Thymus (tissue), 11 donors: ENCODE data around the gene IFRD2. TPM values are rescaled to one million over a fixed set of nuclear protein-coding genes. Genes with fewer than 3 reads are reported as not detected.
"Not testable (repeated sequence)": the region's sequence is repeated elsewhere in the genome, so short reads cannot be mapped to it uniquely, and the experiment has no call there.

ENCODE experiments used
- DNase-seq, 9 donors: peaks; one replicate each; pipeline ENCODE4 v3.0.0-alpha.2; 2013; ENCODE audit warnings: low spot score in 9 of 9, low read depth in 6 of 9, missing footprints in 1 of 9
- H3K27ac ChIP-seq, 2 donors: one replicate each; pipeline ENCODE4 v1.5.1; 2013; ENCODE audit warnings: control low read depth in 1 of 2, low read depth in 1 of 2, low read length in 1 of 2, mild to moderate bottlenecking in 1 of 2, moderate library complexity in 1 of 2
- H3K27me3 ChIP-seq, 2 donors: one replicate each; pipeline ENCODE4 v1.5.1; 2013; ENCODE audit warnings: low read length in 1 of 2; ENCODE audit not compliant: control insufficient read depth in 2 of 2, insufficient read depth in 1 of 2
- H3K36me3 ChIP-seq, 2 donors: one replicate each; pipeline ENCODE4 v1.5.1; 2013; ENCODE audit warnings: low read length in 1 of 2, mild to moderate bottlenecking in 1 of 2, moderate library complexity in 1 of 2; ENCODE audit not compliant: control insufficient read depth in 2 of 2, insufficient read depth in 2 of 2
- H3K4me1 ChIP-seq, 2 donors: one replicate each; pipeline ENCODE4 v1.5.1; 2013; ENCODE audit warnings: low read length in 2 of 2; ENCODE audit not compliant: control insufficient read depth in 2 of 2, insufficient read depth in 2 of 2
- H3K4me3 ChIP-seq, 2 donors: one replicate each; pipeline ENCODE4 v1.5.1; 2013; ENCODE audit warnings: low read length in 2 of 2, control low read depth in 1 of 2, mild to moderate bottlenecking in 1 of 2
- H3K9me3 ChIP-seq, 2 donors: one replicate each; pipeline ENCODE4 v1.5.1; 2013; ENCODE audit warnings: low read length in 1 of 2, mild to moderate bottlenecking in 1 of 2; ENCODE audit not compliant: control insufficient read depth in 2 of 2, insufficient read depth in 1 of 2
- WGBS: extraction: QIAGEN DNeasy Blood & Tissue Kit; methylation state at CpG from one replicate; pipeline ENCODE4 v1.1.7; 2013; 5-methylcytosine and 5-hydroxymethylcytosine counted together
- polyA plus RNA-seq: library from polyadenylated mRNA; stranded (reverse); fragments of 200-250 nt; gene quantifications from one replicate; pipeline ENCODE4 v1.2.3, GENCODE V29; 2013
- total RNA-seq: library from RNA; stranded (reverse); fragments of 120-200 nt; gene quantifications from one replicate; pipeline ENCODE4 v1.2.4, GENCODE V29; 2013
- donor health status: healthy.

The IFRD2 gene
- total and polyA plus RNA-seq, 2 donors = 31.0 to 52.3 TPM

DNA sequence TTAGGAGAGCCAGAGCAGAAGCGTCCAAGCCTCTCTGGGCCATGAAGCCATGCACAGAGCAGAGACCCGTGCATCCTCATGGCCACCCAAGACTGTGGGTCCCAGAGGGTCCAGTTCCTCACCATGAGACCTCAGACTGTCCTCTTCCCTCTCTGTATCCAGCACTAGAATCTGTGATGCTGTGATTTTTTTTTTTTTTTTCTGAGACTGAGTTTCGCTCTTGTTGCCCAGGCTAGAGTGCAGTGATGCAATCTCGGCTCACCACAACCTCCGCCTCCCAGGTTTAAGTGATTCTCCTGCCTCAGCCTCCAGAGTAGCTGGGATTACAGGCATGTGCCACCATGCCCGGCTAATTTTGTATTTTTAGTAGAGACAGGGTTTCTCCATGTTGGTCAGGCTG, 47.4 kb downstream of the IFRD2 start:
- Histone ChIP-seq H3K36me3 (peaks cover 26 to 58% of the 10 kb centered on the region in 2 donors), H3K27ac (peak overlapping the region in 1 of 2 donors; percentile 37), H3K4me1 (peaks cover 31 to 81% of the 10 kb centered on the region in 2 donors)
- H3K27me3 ChIP-seq, H3K4me3 ChIP-seq, DNase-seq, H3K9me3 ChIP-seq: not testable (repeated sequence)
- 94% methylated on average over 6 of the region's 6 CpGs for WGBS

DNA sequence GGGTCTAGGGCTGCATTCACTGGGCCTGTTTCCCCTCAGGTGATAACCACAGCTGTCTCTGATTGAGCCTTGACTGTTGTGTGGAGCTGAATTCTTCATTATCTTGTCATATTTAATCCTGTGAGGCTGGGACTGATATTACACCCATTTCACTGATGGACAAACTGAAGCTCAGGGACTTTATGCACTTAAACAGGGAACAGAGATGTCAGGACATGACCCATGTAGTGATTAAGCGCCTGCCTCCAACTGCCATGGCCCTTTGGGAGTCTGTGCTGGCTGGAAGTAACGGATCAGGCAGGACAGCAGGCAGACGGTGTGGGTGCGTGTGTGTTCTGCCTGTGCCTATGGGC, 48.7 kb downstream of the IFRD2 start:
- H3K4me1 ChIP-seq = peaks cover 37 to 89% of the 10 kb centered on the region in 2 donors
- 97% methylated on average over 4 of the region's 4 CpGs for WGBS
- DNase-seq = no peak
- H3K9me3 ChIP-seq = peaks cover 0 to 3% of the 10 kb centered on the region in 2 donors
- peak overlapping the region; percentile 55 to 76 for H3K27ac ChIP-seq
- no peak overlapping the region for H3K4me3 ChIP-seq
- no peaks in the 10 kb centered on the region for H3K27me3 ChIP-seq
- peaks cover 26 to 57% of the 10 kb centered on the region in 2 donors for H3K36me3 ChIP-seq

DNA sequence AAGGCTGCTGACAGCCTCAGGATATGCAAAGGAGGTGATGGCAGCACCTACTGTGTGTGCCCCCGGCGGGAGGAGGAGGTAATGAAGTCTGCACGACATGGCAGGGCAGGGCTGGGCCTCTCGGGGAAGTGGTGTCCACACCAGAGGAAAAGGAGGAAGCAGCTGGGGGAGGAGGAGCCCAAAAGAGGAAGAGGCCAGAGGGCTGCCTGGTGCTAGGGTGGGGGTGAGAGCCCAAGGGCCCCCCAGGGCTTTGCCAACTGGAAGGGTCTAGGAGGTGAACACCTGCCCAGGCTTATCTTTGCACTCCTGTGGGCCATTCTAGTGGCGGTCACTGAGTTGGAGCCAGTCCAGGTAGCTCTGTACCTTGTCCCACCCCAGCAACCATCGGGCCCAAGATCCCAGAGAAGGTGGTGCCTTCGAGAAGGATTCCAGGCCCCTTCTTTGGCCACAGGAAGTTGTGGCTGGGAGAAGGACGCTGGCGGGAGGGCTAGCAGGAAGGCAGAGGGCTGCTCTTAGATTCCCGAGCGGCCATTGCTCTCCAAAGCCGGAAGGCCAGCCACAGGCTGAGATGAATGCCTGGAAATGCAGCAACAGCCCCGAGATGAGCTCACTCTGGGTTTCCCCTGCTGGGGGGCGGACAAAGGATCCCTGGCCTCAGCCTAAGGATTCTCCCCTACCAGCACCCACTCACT, 49.2 kb downstream of the IFRD2 start:
- DNase-seq = peak in 1 of 9 donors; percentile 48
- WGBS = 53% methylated on average over 14 of the region's 14 CpGs
- H3K4me3 ChIP-seq = no peak overlapping the region

DNA sequence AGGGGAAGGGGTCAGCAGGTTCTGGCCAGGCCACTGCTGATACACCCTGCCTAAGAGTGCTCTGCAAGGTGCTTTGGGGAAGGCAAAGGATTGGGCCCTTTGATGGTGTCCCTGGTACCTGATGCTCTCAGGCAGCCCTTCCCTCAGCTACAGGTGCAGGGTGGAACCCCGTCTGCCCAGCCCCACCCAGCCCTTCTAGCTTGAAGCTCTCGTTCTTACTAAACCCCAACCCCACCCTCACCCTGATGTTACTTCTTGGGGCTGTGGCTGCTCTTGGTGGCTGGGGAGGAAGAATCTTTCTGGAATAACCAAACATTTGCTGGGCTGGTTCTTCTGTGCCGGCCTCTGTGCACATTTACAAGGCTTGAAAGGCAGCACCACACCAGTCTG, 49.9 kb downstream of the IFRD2 start:
- Histone ChIP-seq H3K4me3 (no peak overlapping the region), H3K9me3 (peaks cover 0 to 3% of the 10 kb centered on the region in 2 donors), H3K4me1 (peaks cover 42 to 90% of the 10 kb centered on the region in 2 donors), H3K27me3 (no peaks in the 10 kb centered on the region), H3K36me3 (peaks cover 24 to 50% of the 10 kb centered on the region in 2 donors), H3K27ac (peak overlapping the region; percentile 54 to 55)
- 47% methylated on average over 3 of the region's 3 CpGs for WGBS
- no peak for DNase-seq

More for the DNA sequence above, 49.2 kb downstream of the IFRD2 start:
- Histone ChIP-seq H3K36me3 (peaks cover 24 to 52% of the 10 kb centered on the region in 2 donors), H3K4me1 (peaks cover 42 to 89% of the 10 kb centered on the region in 2 donors), H3K9me3 (peaks cover 0 to 3% of the 10 kb centered on the region in 2 donors), H3K27ac (peak overlapping the region; percentile 55 to 80), H3K27me3 (no peaks in the 10 kb centered on the region)

GRCh38 chr3:50241713-50242380, 50.4 kb downstream of the IFRD2 start:
- Histone ChIP-seq H3K27me3 (no peaks in the 10 kb centered on the region), H3K36me3 (peaks cover 24 to 48% of the 10 kb centered on the region in 2 donors), H3K4me3 (no peak overlapping the region), H3K27ac (peak overlapping the region; percentile 55 to 57), H3K4me1 (peaks cover 39 to 86% of the 10 kb centered on the region in 2 donors), H3K9me3 (peaks cover 0 to 3% of the 10 kb centered on the region in 2 donors)
- DNase-seq = no peak
- WGBS = 67% methylated on average over 7 of the region's 7 CpGs

- Histone ChIP-seq H3K9me3 (peaks cover 0 to 3% of the 10 kb centered on the region in 2 donors), H3K27me3 (no peaks in the 10 kb centered on the region), H3K4me3 (no peak overlapping the region), H3K27ac (peak overlapping the region; percentile 20 to 57), H3K36me3 (peaks cover 24 to 48% of the 10 kb centered on the region in 2 donors), H3K4me1 (peaks cover 34 to 79% of the 10 kb centered on the region in 2 donors)
- DNase-seq = no peak
- WGBS = 86% methylated on average over 4 of the region's 4 CpGs
Measured at GRCh38 chr3:50241163-50241562, 51.1 kb downstream of the IFRD2 start.

DNA sequence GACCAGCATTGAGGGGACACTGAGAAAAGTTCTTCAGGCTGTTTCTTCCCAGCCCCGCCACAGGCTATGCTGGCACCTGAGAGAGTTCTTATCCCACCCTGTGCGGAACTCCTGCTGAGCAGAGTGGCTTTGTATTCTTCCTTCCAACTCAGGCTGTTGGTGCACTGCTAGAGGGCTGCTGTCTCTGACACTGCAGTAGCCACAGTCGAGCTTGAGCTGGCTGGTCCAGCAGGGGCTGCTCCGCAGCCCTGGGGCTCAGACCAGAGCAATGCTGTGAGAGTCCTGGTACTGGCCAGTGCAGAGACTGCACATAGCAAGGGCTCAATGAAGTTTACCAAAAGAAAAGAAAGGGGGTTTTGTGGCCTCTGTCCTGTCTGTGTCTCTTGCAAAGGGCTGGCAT, 52.6 kb downstream of the IFRD2 start:
- H3K9me3 ChIP-seq = peaks cover 0 to 3% of the 10 kb centered on the region in 2 donors
- DNase-seq = no peak
- peaks cover 24 to 47% of the 10 kb centered on the region in 2 donors for H3K36me3 ChIP-seq
- peaks cover 36 to 77% of the 10 kb centered on the region in 2 donors for H3K4me1 ChIP-seq
- no peak overlapping the region for H3K4me3 ChIP-seq
- H3K27ac ChIP-seq = no peak overlapping the region
- no peaks in the 10 kb centered on the region for H3K27me3 ChIP-seq
- WGBS = 86% methylated on average over 4 of the region's 4 CpGs

DNA sequence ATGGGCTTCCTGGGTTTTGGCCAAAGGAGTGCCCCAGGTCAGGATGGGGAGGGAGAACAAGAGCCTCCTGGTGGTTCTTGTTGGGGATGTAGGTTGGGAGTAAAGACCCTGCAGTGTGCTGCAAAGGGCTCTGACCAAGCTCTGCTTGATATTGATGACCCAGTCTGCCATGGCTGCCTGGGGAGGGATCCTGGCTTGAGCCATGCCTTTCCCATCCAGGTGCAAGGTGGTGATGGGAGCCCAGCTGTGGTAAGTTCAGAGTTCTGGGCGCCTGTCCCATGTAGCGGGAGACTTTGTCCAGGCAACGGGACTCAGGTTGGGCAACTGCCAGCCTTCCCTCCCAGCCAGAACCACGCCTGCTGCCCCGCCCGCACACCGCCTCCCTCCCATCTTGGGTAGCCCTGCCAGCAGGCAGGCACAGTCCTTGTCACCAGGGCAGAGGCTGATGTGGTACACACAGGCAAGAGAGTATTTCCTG, 53.6 kb downstream of the IFRD2 start:
- Histone ChIP-seq H3K27me3 (no peaks in the 10 kb centered on the region), H3K4me1 (peaks cover 36 to 70% of the 10 kb centered on the region in 2 donors), H3K36me3 (peaks cover 22 to 42% of the 10 kb centered on the region in 2 donors), H3K27ac (peak overlapping the region; percentile 92 to 97), H3K4me3 (peak overlapping the region; percentile 93 to 99), H3K9me3 (peaks cover 0 to 3% of the 10 kb centered on the region in 2 donors)
- no peak for DNase-seq
- 85% methylated on average over 7 of the region's 7 CpGs for WGBS
